IPS-18c (cell line): ENCODE measurements around the gene ERG.

ENCODE experiments used
- H3K4me3 ChIP-seq: 2 replicates; pipeline ENCODE4 v1.7.0; 2013; ENCODE audit warnings: low read depth, mild to moderate bottlenecking, low read length, moderate library complexity; ENCODE audit not compliant: insufficient read depth
- H3K9me3 ChIP-seq: one replicate; pipeline ENCODE4 v1.6.1; 2013; ENCODE audit warnings: mild to moderate bottlenecking, low read length, moderate library complexity; ENCODE audit not compliant: control insufficient read depth, insufficient read depth

Gene ERG

DNA sequence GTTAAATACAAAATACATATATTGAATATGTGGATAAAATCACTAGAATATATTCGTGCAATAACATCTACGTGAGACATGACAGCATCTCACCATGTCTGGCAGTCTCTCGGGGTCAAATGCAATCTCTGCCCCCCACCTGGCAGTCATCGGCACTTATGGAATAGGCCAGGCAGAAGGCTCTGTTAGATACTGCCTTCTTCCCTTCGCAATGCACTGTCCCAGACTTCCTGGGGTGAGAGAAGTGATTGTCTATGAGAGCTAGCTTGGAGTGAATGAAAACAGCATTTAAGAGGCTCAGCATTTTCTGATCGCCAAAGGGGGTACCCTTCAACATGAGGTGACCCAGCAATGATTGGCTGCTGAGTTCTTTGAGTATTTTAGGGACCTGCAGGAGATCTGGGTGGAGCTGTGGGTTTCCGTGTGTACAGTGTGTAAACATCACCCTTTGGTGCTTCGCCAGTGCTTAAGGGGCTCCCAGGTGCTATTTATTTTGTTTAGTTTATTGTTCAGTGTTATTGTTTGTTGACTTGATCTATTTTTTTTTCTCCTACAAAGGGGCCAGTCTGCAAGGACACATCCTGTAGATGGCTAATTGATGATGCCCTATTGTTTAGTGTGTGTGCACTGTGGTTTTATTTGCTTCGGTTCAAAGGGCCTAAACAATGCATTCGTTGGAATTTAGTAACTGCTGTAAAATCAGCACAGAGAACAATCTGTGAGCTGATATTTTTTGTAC, 10.2 kb downstream of the ERG start:
- no peak overlapping the region for H3K4me3 ChIP-seq
- no peaks in the 10 kb centered on the region for H3K9me3 ChIP-seq

DNA sequence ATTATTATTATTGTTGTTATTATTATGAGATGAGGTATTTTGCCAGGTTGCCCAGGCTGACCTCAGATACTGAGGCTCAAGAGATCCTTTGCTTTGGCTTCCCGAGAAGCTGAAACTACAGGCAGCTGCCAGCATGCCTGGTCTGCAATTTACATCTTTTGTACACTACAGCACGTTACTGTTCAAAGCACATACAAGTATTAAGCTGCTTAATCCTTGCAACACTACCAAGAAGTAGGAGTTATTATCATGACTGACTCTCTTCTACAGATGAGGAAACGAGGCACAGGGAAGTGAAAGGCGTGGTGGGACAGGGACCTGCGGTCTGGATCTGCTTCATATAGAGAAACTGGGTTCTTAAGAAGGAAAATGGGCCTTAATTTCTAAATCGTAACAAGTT, 11.6 kb downstream of the ERG start:
- no peak overlapping the region for H3K4me3 ChIP-seq
- no peaks in the 10 kb centered on the region for H3K9me3 ChIP-seq

DNA sequence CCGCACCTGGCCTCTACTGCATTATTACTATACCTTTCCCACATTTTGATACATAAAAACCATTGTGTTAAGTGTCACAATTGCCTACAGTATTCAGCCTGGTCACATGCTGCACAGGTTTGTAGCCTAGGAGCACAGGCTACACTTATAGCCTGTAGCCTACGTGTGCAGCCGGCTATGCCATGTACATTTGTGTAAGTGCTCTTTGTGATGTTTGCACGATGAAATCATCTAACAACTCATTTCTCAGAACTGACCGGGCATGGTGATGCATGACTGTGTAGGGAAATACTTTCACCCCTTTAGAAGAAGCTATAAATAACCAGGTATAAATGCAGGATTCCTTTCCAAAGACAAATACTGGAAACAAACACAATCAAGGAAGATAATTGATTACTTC, 12.1 kb downstream of the ERG start:
- H3K4me3 ChIP-seq = no peak overlapping the region

DNA sequence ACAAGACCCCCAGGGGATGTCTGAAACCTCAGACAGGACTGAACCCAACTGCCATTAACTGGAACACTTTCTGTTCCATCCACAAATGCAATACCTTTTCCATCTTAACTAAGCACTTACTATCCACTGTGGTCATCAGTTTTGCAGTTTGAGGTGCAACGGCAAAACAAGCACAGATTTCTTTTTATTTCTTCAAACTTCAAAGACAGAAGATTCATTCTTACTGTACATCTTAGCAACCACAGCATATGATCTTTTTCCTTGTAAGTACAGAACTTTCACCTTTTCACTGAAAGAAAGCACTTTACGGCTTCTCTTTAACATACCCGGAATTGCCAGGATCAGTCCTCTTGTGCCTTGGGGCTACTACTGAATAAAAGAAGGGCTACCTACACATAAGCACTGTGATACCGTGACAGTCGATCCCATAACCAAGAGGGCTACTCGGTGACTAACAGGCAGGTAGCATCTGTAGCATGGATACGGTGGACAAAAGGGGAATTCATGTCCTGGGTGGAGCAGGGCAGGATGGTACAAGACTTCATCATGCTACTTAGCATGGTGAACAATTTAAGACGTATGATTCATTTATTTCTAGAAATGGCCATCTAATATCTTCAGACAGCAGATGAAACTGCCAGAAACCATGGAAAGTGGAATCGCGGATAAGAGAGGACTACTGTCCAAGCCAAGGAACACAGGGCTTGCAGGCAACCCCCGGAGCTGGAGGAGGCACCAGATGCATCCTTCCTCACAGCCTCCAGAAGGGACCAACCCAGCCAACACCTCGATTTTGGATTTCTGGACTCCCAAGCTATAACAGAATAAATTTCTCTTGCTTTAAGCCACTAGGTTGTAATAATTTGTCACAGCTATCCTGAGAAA, 18.4 kb downstream of the ERG start:
- H3K9me3 ChIP-seq = no peaks in the 10 kb centered on the region
- H3K4me3 ChIP-seq = no peak overlapping the region

More for the DNA sequence above, 12.1 kb downstream of the ERG start:
- H3K9me3 ChIP-seq = no peaks in the 10 kb centered on the region

DNA sequence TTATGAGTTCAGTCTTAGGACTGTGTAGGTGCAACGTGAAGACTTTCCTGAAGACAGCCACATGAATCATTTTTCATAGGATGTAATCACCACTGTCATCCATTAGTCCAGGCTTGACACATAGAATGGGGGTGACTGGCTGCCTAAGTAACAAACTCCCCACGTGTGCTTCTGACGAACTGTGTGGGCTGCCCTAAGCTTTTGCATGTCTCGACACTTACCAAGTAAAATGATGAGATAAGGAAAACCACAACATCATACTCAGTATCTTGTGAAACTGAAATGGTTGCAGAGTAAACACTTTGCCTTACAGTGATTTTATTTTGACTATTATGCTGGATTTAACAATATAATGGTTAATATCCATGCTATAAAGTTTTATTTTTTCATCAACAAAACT, 19.5 kb downstream of the ERG start:
- H3K4me3 ChIP-seq = no peak overlapping the region
- H3K9me3 ChIP-seq = no peaks in the 10 kb centered on the region

DNA sequence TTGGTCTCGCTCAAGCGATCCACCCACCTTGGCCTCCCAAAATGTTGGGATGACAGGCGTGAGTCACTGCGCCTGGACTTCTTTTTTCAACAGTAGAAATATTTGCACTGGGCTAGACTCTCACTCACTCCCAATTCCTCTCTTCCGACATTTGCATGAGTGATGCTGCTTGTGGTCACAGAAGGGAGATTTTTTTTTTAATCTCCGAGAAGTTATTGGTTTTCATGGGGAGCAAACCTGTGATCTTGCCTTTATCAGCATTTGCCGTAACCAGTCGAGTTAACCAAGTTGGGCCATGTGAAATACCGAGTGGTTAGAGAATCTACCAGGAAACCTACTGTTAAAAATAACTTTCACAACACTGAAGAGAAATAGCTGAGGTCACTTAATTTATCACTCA, 21.1 kb downstream of the ERG start:
- Histone ChIP-seq H3K4me3 (no peak overlapping the region), H3K9me3 (no peaks in the 10 kb centered on the region)

DNA sequence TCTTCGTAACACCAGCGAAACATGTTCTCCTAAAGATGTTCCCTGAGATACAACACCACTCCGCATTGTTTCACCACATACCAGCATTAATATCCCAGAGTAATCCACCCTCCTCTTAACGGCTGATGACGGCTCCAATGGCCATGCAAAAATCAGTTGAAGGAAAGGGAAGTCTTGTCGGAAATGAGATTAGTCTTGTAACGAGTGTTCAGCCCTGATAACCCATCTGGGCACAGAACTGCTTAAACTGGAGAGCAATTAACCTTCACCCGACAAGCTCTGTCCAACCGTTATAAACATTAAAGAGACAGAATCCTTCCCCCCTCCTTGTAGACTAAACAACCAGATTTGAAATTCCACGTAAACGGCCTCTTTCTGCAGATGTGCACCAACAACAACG, 21.9 kb downstream of the ERG start:
- no peaks in the 10 kb centered on the region for H3K9me3 ChIP-seq
- H3K4me3 ChIP-seq = no peak overlapping the region

DNA sequence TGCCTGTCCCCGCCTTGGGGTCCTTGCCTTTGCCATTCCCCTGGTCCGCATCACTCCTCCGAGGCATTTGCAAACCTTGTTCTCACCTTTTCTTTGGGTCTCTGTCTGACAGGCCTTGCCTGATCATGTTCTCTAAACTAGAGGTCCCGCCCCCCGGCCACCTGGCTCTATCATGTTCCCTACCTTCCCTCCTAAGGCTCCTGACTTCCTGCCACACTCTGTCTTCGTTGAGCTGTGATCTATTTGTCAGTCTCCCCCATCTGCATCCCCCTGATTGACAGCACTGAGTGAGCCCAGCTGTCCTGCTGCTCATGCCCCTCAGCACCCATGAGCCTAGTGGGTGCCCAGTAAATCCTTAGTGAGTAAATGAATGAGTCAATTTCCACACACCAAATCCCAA, 22.8 kb downstream of the ERG start:
- Histone ChIP-seq H3K4me3 (no peak overlapping the region), H3K9me3 (no peaks in the 10 kb centered on the region)

DNA sequence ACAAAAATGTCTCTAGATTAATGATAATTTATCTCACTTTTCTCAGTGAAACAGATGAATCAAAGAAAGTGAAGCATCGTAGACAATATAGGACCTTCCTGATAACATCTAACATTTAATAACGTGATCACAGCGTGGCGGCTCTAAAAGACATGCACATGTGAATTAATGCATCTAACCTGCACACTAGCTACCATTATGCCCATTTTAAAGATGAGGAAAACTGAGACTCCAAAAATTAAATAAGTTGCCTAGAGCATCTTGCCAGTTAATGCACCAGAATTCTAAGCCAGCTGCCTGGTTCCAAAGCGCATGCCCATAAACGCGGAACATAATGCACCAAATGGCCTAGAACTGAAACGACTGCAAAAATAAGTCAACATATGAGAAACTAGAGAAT, 23.5 kb downstream of the ERG start:
- Histone ChIP-seq H3K4me3 (no peak overlapping the region), H3K9me3 (no peaks in the 10 kb centered on the region)

DNA sequence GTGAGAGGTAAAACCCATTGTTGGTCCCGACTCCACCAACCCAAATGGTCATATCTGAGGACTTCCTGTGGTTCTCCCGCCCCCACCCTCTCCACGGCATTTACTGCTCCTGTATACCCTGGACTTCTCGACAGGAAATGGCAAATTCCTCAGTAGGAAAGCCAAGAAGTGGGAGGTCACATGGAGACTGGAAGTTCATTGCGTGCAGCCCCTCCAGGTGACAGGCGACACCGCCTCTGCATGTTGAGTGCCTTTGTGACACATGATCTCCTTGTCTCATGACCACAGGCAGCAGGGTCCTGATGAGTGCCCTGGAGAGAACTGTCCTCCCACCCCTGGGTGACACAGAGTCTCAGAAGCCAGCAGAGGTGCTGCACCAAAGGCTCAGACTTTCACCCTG, 24.2 kb downstream of the ERG start:
- Histone ChIP-seq H3K4me3 (no peak overlapping the region), H3K9me3 (no peaks in the 10 kb centered on the region)

DNA sequence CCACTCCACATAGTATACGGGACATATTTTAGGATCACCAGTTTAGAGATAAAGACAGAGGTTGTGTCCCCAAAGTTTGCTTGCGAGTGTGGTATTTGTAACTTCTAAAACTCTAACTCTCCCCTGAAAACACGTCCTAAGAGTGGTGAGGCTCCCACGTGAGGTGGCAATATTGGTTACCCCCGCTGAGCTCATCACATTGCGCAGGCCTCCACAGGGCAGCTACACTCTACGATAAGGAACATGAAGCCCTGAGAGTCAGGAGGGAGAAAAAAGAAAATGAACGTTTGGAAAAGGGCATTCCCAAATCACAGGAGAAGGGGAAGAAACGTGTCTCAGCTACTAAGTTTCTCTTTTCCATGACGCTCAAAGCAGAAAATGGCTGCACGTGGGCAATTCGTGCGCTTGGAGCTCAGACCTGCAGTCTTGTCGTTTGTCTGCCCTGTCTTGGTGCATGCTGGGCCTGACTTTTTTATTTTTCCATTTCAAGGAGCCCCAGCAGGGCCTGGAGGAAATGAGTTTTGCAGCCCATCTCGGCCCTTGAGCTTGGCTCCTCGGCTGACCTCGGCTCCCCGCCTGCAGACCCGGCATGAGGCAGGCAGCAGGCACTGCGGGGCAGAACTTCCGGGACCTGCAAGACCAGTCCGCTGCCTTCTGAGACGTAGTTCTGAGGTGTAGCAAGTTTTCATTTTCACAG, 25.7 kb downstream of the ERG start:
- Histone ChIP-seq H3K9me3 (no peaks in the 10 kb centered on the region), H3K4me3 (no peak overlapping the region)

DNA sequence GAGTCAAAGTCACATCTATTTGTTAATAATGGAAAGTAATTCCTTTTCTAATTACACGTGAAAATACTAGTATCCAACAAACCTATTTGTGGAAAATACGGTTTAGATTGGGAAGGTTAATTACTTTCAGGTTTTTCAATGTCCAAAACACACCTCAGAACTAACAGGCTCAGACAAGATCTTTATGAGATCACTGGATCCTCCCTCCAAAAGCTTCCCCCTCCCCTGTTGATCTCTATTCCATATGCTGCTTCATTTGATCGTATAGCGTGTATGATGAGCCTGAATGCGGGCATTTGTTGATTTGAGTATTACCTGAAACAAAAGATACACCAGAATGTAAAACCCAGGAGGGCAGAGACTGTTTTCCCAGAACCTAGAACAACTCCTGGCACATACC, 26.5 kb downstream of the ERG start:
- H3K9me3 ChIP-seq = no peaks in the 10 kb centered on the region
- H3K4me3 ChIP-seq = no peak overlapping the region

DNA sequence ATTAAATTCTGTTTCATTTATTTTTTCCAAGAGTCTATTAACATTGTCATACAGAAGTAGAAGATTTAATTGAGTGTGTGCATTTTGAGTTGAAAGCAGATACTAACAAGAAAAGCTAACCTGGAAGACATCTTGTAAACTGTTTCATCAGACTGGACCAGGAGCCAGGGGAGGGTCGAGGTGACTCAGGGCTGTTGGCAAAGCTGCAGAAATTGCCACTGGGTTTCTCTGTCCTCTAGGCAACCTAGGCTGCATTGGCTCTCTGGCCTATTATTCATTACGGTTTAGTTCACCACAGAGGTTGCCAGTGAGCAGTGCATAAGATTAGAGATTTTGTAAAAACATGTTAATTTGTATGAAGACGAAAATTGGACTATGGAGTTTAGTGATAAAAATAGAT, 27.5 kb downstream of the ERG start:
- H3K4me3 ChIP-seq = no peak overlapping the region
- H3K9me3 ChIP-seq = no peaks in the 10 kb centered on the region

DNA sequence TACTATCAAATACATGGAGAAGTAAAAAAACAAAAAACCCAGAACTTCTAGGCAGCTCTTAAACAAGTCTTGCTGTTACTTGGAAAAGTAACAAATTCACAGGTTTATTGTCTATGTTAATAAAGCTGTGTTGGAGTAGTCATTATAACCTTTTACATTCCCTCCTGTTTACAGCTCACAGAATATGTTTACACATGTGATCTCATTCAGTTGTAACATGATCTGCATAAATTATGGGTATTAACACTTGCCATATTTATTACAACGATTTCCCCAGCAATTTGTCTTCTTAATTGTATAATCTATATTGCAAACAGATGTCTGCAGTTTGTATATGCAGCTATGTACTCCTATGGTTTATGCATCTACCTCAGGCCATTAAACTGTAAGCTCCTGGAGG, 28.6 kb downstream of the ERG start:
- Histone ChIP-seq H3K4me3 (no peak overlapping the region), H3K9me3 (no peaks in the 10 kb centered on the region)

DNA sequence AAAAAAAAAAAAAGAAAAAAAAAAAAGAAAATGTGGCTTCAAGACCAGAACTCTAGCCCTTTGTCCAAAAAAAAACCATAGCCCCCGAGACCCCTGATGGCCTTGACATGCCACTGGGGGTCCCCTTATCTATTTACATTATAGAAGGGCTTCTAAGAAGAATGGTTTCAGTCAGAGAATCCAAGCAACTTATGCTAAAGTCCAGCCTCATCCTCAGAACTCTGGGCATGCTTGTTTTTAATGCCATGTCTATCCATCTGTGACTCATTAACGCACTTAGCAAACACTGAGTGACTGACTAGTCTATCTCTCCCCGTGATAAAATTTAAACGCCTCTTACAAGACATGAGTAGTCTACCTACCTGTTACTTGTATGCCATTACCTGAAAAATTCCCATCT, 29.3 kb downstream of the ERG start:
- Histone ChIP-seq H3K9me3 (no peaks in the 10 kb centered on the region), H3K4me3 (no peak overlapping the region)

DNA sequence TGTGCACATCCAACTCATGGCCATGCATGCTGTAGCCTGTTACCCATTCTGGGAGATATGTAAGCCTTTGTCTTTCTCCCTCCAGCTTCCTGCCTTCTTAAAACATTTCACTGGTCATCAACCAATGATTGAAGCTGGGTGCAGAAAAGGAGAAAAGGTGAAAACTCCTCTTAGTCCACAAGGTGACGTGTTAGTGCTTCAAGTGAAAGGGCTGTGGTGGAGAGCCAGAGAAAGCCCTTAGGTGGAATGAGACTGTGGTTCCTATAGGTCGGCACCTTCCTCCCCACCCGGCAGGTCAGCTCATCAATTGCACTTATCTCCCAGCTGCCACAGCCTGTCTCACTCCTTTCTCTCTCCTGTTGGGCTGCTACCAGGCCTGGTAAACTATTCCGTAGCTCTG, 30.4 kb downstream of the ERG start:
- Histone ChIP-seq H3K9me3 (no peaks in the 10 kb centered on the region), H3K4me3 (no peak overlapping the region)

DNA sequence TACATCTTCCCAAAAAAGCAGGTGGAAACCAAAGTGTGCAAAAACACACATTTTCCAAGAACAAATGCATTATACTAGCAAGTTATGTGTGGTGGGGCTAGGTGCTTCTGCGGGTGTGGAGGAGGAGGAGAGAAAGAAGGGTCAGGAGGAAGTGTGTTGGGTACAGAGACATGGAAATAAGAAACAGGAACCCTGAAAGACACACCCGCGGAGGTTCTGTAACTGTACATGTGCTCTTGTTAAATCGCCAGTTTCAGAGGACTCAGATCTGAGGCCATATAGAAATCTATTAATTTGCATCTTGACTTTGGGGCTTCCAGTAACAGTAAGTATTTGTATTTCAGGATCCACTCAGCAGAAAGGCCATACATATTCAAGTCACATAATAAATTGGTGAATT, 30.9 kb downstream of the ERG start:
- Histone ChIP-seq H3K9me3 (no peaks in the 10 kb centered on the region), H3K4me3 (no peak overlapping the region)

DNA sequence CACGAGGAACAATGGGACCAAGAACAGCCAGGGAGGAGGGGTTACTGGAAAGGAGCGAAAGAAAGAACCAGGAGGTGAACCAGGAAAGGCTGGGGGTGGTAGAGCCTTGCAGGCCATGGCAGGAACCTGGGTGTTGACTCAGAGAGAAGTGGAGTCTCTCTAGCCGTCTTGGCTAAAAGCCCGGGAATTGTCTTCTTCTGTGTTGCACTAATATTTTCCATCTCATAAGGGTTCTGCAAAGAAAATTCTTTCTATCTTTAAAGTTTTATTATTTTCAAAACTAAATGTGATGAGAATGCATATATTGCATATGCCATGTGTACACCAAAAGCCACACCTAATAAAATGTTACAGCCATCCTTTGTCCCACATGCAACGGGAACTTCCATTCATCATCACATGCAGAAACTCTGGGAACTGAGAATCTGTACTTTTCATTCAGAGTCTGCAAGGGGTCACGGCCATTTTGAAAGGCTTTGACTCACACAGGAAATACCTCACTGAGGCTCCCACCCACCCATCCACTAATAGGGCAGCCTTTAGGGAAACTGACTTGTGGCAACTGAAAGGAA, 38.0 kb downstream of the ERG start:
- H3K9me3 ChIP-seq = no peaks in the 10 kb centered on the region
- no peak overlapping the region for H3K4me3 ChIP-seq
